Measurements from ENCODE around the gene B3GNT7.

DNA sequence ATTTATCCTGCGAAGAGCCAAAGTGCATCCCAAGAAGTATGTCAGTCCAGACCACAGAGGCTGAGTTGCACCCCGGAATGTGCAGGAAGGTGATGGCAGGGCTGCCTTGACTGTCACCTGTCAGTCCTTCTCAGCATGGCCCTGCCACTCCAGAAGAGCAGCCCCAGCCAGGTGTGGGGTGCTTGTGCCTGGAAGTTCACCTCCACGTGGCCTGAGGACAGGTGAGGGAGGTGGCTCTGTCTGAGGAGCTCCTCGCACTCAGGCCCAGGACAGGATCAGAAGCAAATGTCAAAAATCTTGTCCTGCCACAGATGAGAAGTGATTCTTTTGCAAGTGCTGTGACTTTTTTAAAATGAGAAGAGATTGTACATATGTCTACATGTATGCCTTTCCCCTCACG is 31.4 kb upstream of the B3GNT7 start:
- TF ChIP-seq, protein P1, sequence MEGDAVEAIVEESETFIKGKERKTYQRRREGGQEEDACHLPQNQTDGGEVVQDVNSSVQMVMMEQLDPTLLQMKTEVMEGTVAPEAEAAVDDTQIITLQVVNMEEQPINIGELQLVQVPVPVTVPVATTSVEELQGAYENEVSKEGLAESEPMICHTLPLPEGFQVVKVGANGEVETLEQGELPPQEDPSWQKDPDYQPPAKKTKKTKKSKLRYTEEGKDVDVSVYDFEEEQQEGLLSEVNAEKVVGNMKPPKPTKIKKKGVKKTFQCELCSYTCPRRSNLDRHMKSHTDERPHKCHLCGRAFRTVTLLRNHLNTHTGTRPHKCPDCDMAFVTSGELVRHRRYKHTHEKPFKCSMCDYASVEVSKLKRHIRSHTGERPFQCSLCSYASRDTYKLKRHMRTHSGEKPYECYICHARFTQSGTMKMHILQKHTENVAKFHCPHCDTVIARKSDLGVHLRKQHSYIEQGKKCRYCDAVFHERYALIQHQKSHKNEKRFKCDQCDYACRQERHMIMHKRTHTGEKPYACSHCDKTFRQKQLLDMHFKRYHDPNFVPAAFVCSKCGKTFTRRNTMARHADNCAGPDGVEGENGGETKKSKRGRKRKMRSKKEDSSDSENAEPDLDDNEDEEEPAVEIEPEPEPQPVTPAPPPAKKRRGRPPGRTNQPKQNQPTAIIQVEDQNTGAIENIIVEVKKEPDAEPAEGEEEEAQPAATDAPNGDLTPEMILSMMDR (IDR thresholded peaks at IDR 0.05) = no peak
- TF ChIP-seq POLR2A (IDR thresholded peaks at IDR 0.05) = no peak
